Measurements from ENCODE around the gene MAGEB2.
"Not testable (repeated sequence)": the region's sequence is repeated elsewhere in the genome, so short reads cannot be mapped to it uniquely, and the experiment has no call there.

The MAGEB2 gene, protein sequence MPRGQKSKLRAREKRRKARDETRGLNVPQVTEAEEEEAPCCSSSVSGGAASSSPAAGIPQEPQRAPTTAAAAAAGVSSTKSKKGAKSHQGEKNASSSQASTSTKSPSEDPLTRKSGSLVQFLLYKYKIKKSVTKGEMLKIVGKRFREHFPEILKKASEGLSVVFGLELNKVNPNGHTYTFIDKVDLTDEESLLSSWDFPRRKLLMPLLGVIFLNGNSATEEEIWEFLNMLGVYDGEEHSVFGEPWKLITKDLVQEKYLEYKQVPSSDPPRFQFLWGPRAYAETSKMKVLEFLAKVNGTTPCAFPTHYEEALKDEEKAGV

GRCh38 chrX:30215357-30215843, at the start of gene MAGEB2:
Gene MAGEB2, plus strand, starts transcription at chrX:30215563. Its CDS starts 3,018 bp downstream, at chrX:30218581.
- no peak for DNase-seq

GRCh38 chrX:30170900-30171299, 44.5 kb upstream of the MAGEB2 start:
- no peak for DNase-seq

DNA sequence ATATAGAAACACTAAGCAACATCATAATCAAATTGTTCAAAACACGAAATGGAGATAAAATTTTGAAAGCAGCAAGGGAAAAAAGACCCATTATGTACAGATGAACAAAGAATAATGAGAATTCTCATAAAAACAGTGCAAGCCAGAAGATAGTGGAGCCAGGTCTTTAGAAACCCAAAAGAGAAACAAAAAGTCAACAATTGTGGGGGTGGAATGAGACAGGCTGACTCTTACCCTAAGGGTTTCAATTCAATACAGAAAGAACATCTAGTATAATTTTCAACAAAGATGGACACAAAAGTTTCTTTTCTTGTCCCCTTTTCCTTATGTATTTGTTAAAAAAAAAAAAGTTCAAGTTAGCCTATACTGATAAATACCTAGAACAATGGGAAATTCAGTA, 34.0 kb upstream of the MAGEB2 start:
- DNase-seq = no peak

DNA sequence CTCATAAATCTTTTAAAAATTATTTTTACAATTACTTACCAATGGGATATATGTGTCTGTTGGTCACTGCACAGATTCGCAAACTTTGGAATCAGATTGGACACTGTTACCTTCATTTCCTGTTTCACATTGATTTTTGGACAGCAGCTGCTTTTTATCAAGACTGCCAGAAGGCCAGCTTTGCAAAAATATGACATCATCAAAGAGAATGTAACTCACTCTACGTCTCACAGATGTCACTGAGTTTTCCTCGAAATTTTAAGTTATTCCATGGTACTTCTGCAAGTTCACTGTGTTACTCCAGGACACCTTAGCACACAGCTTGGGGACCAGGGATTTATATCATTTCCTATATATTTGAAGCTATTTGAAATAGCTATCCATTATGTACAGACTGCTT, 31.8 kb upstream of the MAGEB2 start:
- no peak for DNase-seq

- no peak for DNase-seq
These were observed 24.9 kb upstream of the MAGEB2 start for GRCh38 chrX:30190426-30190825.

DNA sequence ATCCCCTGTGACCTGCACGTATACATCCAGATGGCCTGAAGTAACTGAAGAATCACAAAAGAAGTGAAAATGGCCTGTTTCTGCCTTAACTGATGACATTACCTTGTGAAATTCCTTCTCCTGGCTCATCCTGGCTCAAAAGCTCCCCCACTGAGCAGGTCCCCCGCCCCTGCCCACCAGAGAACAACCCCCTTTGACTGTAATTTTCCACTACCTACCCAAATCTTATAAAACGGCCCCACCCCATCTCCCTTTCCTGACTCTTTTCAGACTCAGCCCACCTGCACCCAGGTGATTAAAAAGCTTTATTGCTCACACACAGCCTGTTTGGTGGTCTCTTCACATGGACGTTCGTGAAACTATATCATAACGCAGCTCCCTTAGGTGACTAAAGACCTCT, 21.5 kb upstream of the MAGEB2 start:
- DNase-seq = not testable (repeated sequence)

GRCh38 chrX:30196322-30196721, 19.0 kb upstream of the MAGEB2 start:
- DNase-seq = no peak

GRCh38 chrX:30212172-30212571, 3.2 kb upstream of the MAGEB2 start:
- DNase-seq = no peak

DNA sequence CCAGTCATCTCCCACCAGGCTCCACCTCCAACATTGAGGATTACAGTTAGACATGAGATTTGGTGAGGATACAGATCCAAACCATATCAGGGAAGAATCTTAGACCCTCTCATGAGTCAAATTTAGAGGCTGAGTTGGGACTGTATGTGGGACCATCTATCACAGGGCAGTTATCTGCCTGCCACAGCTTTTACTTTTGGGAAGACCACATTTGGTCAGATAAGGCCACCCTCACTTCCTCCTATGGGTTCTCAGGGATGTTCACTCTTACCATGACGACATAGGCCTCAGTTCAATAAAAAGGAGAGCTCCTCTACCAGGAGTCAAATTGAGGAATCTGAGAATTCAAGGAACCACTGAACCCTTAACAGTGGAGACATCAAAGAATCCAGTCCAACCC, 2.1 kb downstream of the MAGEB2 start:
- DNase-seq = no peak

GRCh38 chrX:30219372-30219771, 4.0 kb downstream of the MAGEB2 start:
- DNase-seq = no peak

- no peak for DNase-seq
These were observed 5.3 kb downstream of the MAGEB2 start for GRCh38 chrX:30220661-30221060.

GRCh38 chrX:30224536-30224935, 9.2 kb downstream of the MAGEB2 start:
- no peak for DNase-seq

DNA sequence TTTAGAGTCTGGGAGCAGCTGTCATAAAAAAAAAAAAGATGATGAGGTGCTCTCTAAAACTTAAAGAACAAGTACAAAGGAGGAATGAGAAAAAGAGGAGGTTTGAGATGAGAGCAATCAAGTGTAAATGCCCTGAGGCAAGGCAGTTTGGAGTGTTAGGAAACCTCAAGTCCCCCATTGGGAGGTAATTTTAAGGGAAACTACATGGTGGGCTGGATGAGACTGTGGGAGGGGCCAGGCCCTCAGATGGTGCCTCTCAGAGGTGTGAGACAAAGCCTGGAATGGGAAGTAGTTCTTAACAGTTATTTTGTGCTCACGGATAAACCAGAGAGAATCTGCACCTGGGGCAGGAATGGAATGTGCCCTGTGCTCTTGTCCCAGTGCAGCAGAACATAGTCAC, 13.2 kb downstream of the MAGEB2 start:
- DNase-seq = no peak

GRCh38 chrX:30230395-30230794, 15.0 kb downstream of the MAGEB2 start, which contains the start of gene MAGEB3:
Gene MAGEB3, plus strand, starts transcription at chrX:30230657. Its CDS starts 5,268 bp downstream, at chrX:30235925.
- no peak for DNase-seq

- no peak for DNase-seq
These were observed 26.5 kb downstream of the MAGEB2 start, which contains the start of gene MAGEB4 for GRCh38 chrX:30241724-30242415. Gene MAGEB4, plus strand, starts transcription at chrX:30242000. Its CDS starts 136 bp downstream, at chrX:30242136.

DNA sequence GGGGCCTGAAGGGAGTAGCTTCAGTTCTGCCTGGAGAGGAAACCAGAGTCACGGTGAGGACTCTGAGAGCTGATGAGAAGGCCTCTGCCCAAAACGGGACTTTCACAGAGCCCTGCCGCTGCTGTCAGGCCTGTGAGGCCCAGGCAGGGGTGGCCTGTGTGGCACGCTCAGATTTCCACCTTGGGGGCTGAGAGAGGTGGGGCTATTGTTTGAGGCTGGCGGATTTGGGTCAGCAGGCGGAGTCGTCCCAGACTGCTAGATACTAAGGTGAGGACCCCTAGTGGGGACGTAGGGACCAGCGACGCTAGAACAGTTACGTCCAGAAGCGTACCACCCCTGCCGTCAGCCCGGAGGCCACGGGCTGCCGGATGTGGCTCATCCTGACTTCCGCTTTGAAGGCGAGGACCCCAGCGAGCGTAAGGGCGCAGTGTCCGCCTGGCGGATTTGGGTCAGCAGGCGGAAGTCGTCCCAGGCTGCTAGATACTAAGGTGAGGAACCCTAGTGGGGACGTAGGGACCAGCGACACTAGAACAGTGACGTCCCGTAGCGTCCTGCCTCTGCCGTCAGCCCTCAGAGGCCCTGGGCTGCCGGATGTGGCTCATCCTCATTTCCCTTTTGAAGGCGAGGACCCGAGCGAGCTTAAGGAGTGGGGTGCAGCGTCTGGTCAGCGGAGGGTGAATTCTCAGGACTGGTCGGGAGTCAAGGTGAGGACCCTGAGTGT, 31.6 kb downstream of the MAGEB2 start, which contains the start of gene MAGEB1:
Gene MAGEB1 (plus strand): TSS at position 378 of the 721 bp plus-strand sequence. CDS start 3,348 bp downstream, outside the sequence.
- no peak for DNase-seq

GRCh38 chrX:30248854-30249253, 33.5 kb downstream of the MAGEB2 start:
- no peak for DNase-seq

DNA sequence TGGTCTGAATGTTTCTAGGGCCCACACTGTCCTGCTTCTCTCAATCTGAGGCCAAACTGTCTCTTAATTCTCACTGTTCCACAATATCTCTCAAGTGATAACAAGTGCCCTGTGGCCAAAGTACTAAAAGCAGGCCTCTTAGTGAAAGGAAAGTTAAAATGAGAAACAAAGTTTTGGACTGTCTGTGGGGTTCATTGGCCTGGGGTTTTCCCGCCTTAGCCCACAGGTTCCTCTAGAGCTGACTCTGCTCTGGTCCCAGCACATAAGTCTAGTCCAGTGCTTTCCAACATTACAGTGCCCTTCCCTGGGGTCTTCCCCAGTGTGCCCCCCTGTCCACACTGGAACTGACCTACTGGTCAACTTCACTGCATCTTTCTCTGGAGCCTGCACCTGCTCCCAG, 37.9 kb downstream of the MAGEB2 start:
- DNase-seq = no peak

GRCh38 chrX:30259927-30260326, 44.6 kb downstream of the MAGEB2 start:
- DNase-seq = no peak

DNA sequence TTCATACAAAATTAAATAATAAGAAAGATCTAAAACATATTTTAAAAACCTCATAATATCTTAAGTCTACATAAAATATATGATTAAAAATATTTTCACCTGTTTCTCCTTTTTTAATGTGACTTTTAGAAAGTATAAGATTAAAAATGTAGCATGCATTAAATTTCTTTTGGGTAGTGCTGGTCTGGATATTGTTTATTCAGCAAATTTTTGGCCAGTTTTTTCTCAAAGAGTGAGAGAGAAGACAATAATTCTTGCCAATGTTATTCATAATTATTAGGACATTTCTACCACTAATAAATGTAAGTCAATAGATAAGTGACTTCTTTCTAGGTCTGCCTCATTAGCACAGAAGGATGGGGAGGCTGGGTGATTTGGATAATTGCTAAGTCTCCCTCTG, 45.6 kb downstream of the MAGEB2 start:
- no peak for DNase-seq

DNA sequence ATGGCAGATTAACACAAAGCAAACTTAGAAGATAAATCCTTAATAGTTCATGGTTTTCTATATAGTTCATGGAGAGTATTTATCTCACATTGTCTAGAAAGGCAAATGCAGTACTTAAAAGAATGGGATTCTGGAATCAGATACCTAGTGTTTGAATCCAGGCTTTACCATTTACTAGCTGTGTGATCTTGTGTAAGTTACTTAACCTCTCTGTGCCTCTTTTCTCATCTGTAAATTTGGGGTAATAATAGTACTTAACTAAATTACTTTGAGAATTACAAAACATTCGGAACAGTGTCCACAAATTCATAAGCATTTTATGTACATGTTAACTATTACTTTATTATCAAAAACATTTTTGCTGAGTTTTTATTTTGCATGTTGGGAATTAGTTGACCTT, 47.4 kb downstream of the MAGEB2 start:
- no peak for DNase-seq

All from NCI-H69 (cell line).